ENCODE data around the gene SMC3.

Gene SMC3

DNA sequence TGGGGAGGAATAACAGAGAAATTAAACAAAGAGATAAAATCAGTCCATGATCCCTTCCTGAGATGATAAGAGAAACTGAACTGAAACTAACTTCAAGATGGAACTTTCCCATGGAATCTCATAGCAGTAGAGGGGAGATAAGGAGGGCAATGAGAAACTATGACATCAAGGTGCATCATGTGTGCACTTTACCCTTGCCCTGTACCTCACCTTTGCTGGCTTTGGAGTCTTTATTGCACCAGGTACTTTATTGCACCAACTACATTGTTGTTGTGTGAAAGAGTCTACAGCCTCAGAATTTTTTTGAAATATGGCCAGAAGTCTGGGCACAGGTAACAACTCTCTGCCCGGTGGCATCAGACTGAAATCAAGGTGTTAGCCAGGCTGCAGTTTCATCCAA is 11.2 kb upstream of the SMC3 start:
- DNase-seq (ENCODE audit: extremely low read depth, low read depth): no peak
- TF ChIP-seq, protein P1, sequence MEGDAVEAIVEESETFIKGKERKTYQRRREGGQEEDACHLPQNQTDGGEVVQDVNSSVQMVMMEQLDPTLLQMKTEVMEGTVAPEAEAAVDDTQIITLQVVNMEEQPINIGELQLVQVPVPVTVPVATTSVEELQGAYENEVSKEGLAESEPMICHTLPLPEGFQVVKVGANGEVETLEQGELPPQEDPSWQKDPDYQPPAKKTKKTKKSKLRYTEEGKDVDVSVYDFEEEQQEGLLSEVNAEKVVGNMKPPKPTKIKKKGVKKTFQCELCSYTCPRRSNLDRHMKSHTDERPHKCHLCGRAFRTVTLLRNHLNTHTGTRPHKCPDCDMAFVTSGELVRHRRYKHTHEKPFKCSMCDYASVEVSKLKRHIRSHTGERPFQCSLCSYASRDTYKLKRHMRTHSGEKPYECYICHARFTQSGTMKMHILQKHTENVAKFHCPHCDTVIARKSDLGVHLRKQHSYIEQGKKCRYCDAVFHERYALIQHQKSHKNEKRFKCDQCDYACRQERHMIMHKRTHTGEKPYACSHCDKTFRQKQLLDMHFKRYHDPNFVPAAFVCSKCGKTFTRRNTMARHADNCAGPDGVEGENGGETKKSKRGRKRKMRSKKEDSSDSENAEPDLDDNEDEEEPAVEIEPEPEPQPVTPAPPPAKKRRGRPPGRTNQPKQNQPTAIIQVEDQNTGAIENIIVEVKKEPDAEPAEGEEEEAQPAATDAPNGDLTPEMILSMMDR (IDR thresholded peaks at IDR 0.05; ENCODE audit: low read depth, low read length, missing control alignments): no peak
- no peak overlapping the region for H3K4me3 ChIP-seq (replicated peaks; ENCODE audit: low read depth, low read length)

DNA sequence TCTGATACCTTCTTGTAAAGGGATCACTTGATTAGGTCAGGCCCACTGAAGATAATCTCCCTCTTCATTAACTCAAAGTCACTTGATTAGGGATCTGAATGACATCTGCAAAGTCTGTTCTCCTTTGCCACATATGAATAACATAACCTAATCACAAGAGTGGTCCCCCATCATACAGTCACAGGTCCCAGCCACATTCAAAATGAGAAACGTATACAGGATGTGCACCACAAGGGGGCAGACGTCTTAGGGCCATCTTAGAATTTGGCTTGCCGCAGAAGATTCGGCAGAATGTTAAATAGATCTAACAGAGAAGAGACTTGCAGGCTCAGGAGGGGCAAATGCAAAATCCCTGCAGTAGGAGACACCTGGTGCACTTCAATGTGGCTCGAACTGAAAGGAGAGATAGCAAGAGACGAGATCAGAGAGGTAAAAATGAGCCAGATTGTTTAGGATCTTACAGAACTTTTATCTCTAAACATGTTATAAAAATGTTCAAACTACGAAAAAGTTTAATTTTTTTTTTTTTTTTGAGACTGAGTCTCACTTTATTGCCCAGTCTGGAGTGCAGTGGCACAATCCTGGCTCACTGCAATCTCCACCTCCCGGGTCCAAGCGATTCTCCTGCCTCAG is 10.4 kb upstream of the SMC3 start:
- no peak overlapping the region for H3K4me3 ChIP-seq (replicated peaks; ENCODE audit: low read depth, low read length)
- no peak for DNase-seq (ENCODE audit: extremely low read depth, low read depth)
- TF ChIP-seq, protein P1 (IDR thresholded peaks at IDR 0.05; ENCODE audit: low read depth, low read length, missing control alignments): peak; percentile 48

DNA sequence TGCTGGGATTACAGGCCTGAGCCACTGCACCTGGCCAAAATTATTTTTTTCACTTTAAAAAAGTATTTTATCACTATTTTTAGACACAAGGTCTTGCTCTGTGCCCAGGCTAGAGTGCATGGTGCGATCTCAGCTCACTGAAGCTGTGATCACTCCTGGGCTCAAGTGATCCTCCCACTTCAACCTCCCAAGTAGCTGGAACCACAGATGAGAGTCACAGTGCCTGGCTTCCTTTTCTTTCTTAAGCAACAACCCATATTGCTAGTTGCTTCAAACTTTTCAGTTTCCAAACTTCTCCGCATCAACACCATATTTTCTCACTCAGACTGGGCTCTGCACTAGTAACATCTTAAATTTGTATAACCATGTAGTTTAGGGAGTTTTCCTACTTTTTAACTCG is 9.5 kb upstream of the SMC3 start:
- DNase-seq (ENCODE audit: extremely low read depth, low read depth): no peak
- TF ChIP-seq, protein P1 (IDR thresholded peaks at IDR 0.05; ENCODE audit: low read depth, low read length, missing control alignments): no peak
- no peak overlapping the region for H3K4me3 ChIP-seq (replicated peaks; ENCODE audit: low read depth, low read length)

DNA sequence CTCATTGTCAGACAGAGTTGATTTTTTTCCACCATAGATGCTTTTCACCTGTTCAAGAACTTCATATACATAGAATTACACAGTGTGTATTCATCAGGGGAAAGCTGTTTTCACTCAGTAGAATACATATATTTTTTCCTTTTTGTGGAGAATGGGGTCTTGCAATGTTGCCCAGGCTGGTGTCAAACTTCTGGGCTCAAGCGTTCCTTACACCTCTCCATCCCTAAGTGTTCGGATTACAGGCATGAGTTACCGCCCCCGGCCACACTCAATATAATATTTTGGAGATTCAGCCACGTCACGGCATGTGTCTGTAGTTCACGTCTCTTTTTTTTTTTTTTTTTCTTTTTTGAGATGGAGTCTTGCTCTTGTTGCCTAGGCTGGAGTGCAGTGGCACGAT is 7.5 kb upstream of the SMC3 start:
- DNase-seq (ENCODE audit: extremely low read depth, low read depth): no peak
- TF ChIP-seq, protein P1 (IDR thresholded peaks at IDR 0.05; ENCODE audit: low read depth, low read length, missing control alignments): no peak
- no peak overlapping the region for H3K4me3 ChIP-seq (replicated peaks; ENCODE audit: low read depth, low read length)

DNA sequence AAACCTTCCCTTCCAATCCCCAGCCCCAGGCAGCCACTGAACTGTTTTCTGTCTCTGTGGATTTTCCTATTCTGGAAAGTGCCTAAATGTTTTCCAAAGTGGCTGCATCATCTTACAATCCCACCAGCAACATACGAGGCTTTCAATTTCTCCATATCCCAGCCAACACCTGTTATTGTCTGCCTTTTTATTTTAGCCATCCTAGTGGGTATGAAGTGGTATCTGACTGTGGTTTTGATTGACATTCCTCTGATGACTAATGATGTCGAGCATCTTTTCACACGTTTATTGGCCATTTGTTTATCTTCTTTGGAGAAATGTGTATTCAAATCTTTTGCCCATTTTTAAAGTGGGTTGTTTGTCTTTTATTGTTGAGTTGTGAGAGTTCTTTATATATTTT is 6.2 kb upstream of the SMC3 start:
- no peak for DNase-seq (ENCODE audit: extremely low read depth, low read depth)
- TF ChIP-seq, protein P1 (IDR thresholded peaks at IDR 0.05; ENCODE audit: low read depth, low read length, missing control alignments): no peak
- no peak overlapping the region for H3K4me3 ChIP-seq (replicated peaks; ENCODE audit: low read depth, low read length)

DNA sequence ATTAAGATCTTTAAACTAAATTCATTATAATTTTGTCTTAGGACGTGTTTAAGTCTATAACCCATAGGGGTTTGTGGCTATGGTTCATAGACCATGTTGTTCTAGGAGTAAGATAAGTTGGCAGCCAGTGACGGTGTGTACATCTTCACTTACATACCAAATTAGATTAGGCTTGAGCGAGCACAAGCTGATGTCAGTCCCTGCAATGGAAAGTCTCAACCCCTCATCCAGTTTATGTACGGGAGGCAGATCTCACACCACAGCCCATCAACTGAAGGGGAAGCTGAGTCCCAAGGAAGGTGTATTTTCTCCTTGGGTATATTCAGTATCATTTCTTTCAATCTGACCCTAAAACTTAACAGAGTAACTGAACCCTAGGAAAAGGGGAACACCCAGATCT is 5.1 kb upstream of the SMC3 start:
- DNase-seq (ENCODE audit: extremely low read depth, low read depth): no peak
- TF ChIP-seq, protein P1 (IDR thresholded peaks at IDR 0.05; ENCODE audit: low read depth, low read length, missing control alignments): no peak
- H3K4me3 ChIP-seq (replicated peaks; ENCODE audit: low read depth, low read length): no peak overlapping the region

DNA sequence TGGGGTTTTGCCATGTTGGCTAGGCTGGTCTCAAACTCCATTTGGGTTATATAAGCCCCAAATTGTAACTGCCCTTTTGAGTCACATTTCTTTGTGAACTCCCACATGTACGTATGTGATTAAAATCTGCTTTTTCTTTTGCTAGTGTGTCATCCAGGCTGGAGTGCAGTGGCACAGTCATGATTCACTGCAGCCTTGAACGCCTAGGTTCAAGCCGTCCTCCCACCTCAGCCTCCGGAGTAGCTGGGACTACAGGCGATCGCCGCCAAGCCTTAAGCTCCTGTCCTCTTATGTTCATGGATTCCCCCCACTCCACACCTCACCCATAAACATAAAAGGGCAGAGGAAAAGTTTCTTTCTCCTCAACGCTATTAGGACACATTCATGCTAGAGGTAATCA is 4.4 kb upstream of the SMC3 start:
- H3K4me3 ChIP-seq (replicated peaks; ENCODE audit: low read depth, low read length): no peak overlapping the region
- DNase-seq (ENCODE audit: extremely low read depth, low read depth): no peak
- TF ChIP-seq, protein P1 (IDR thresholded peaks at IDR 0.05; ENCODE audit: low read depth, low read length, missing control alignments): no peak

Measured in HFF-Myc (cell line).